Fibroblast of lung (primary cell): ENCODE results near the gene CSNK1G2.

Experiments
- CTCF ChIP-seq, 2 donors: IDR thresholded peaks in 1 of 2; conservative IDR thresholded peaks in 1 of 2; 1 replicate in 1 of 2; 2 replicates in 1 of 2; pipeline ENCODE4 v1.5.1; 2011 to 2012; ENCODE audit warnings: low read length in 2 of 2, control low read depth in 1 of 2, inconsistent platforms in 1 of 2, low read depth in 1 of 2, mild to moderate bottlenecking in 1 of 2
- EZH2 ChIP-seq: IDR thresholded peaks from 2 replicates; pipeline ENCODE4 v1.5.1; 2012; ENCODE audit warnings: low read length, control low read depth, mild to moderate bottlenecking; ENCODE audit errors: missing control alignments

GRCh38 chr19:1909761-1910080 lies 31.3 kb upstream of the CSNK1G2 start:
- TF ChIP-seq CTCF (conservative IDR thresholded peaks at IDR 0.05 in 1 of 2, IDR thresholded peaks at IDR 0.05 in 1 of 2; ENCODE audit: low read depth in 1 of 2, low read length in 2 of 2) (no peak), EZH2 (no peak)
